Kidney glomerular epithelial cell (primary cell): ENCODE results near the gene NFKBIL1.
"Not testable (repeated sequence)": the region's sequence is repeated elsewhere in the genome, so short reads cannot be mapped to it uniquely, and the experiment has no call there.

Source experiments
- DNase-seq: peaks from one replicate; lab custom pipeline; 2025; lab: John Stamatoyannopoulos, UW

Gene NFKBIL1, protein sequence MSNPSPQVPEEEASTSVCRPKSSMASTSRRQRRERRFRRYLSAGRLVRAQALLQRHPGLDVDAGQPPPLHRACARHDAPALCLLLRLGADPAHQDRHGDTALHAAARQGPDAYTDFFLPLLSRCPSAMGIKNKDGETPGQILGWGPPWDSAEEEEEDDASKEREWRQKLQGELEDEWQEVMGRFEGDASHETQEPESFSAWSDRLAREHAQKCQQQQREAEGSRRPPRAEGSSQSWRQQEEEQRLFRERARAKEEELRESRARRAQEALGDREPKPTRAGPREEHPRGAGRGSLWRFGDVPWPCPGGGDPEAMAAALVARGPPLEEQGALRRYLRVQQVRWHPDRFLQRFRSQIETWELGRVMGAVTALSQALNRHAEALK

DNA sequence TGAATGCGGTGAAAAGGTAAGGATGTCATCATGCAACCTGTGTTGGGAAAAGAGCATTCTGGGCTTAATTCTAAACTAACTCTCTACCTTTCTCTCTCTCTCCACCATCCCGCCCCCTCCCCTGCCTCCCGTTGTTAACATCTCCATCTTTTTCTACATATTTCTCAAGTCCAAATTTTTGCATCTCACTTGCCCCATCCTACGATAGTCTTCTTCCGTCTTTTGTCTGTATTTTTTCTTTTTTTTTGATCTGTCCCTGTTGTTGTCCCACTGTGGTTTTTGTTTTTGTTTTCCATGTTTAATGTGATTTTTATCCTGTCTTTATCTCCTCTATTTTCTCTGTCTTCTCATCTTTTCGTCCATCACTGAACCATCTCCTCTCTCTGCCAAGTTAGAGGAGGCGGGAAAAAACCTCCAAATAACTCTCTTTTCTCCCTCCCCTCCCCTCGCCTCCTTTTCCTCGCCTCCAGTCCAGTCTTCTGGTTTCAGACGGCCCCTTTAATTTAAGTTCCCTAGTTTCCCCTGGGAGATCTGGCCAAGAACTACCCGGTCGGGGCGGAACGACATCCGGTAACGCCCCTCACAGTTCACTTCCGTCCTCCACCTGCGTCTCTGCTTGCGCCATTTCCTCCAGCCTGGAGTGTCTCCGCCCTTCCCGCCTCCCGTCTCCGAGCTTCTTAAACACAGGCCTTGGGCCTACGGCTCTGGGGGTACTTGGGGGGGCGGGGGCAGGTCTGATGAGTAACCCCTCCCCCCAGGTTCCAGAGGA, at the start of gene NFKBIL1:
Gene NFKBIL1 (plus strand): TSS at position 651 of the 769 bp plus-strand sequence. CDS start 87 bp downstream, at position 738.
- DNase-seq: peak; percentile 94

DNA sequence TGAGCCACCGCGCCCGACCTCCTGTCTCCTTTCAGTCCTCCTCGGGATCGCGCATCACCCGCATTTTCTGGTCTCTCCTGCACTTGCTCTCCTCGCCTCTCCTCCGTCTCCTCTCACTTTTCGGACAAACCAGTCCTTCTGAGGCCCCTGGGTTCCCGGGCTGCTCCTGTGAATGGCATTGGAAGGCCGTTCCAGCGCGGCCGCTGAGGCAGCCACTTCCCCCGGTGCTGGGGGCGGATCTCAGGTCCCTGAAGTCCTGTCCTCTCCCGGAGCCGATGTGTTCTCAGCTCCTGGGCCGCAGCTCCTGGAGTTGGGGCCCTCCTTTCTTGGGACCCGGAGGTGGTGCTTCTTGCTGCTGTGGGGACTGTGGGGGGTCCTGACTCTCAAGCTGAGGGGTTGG, 48.7 kb upstream of the NFKBIL1 start:
- no peak for DNase-seq

DNA sequence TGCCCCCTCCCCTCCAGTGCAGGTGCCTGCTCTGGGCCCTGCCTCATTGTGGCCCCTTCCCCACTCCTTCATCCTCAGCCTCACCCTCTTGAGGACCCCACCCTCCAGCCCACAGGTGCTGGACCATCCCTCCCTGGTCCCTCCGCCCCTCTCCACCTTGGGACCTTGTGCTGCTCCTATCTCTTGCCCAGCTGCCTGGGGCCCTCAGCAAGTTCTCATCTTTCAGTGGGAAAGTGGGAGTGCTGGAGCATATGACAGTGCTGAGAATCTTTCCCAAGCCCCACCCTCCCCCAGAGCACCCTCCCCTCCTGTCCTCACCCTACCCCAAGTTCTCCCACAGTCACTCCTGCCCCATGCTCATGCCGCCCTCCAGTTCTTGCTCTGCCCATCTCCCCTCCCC, 47.8 kb upstream of the NFKBIL1 start:
- not testable (repeated sequence) for DNase-seq

DNA sequence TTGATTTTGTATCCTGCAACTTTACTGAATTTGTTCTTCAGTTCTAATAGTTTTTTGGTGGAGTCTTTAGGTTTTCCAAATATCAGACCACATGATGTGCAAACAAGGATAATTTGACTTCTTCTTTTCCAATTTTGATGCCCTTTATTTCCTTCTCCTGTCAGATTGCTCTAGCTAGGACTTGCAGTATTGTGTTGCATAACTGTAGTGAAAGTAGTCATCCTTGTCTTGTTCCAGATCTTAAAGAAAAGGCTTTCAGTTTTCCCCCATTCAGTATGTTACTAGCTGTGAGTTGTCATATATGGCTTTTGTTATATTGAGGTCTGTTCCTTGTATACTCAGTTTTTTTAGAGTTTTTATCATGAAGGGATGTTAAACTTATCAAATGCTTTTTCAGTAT, 44.8 kb upstream of the NFKBIL1 start:
- DNase-seq: no peak

DNA sequence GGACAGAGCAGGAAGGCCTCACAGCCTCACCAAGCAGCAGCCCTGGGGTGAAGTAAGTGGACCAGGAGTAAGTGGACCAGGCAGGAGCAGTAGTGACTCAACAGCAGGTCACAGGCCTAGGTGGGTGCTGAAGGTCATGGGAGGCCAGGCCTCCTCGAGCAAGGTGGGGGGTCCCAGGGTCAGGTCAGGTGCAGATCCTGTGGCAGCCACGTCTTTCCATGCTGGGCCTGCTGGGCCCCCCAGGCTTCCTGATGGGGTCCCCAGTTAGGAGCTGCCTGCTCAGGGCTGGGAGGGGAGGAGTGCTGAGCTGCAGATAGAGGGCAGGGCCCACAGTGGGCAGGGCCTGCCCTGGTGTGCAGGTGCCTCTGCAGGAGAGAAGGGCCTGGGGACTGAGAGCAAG, 38.4 kb upstream of the NFKBIL1 start:
- DNase-seq: not testable (repeated sequence)

DNA sequence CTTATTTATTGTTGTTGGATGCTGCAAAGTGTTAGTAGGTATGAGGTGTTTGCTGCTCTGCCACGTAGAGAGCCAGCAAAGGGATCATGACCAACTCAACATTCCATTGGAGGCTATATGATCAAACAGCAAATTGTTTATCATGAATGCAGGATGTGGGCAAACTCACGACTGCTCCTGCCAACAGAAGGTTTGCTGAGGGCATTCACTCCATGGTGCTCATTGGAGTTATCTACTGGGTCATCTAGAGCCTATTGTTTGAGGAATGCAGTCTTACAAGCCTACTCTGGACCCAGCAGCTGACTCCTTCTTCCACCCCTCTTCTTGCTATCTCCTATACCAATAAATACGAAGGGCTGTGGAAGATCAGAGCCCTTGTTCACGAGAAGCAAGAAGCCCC, 37.4 kb upstream of the NFKBIL1 start:
- no peak for DNase-seq

DNA sequence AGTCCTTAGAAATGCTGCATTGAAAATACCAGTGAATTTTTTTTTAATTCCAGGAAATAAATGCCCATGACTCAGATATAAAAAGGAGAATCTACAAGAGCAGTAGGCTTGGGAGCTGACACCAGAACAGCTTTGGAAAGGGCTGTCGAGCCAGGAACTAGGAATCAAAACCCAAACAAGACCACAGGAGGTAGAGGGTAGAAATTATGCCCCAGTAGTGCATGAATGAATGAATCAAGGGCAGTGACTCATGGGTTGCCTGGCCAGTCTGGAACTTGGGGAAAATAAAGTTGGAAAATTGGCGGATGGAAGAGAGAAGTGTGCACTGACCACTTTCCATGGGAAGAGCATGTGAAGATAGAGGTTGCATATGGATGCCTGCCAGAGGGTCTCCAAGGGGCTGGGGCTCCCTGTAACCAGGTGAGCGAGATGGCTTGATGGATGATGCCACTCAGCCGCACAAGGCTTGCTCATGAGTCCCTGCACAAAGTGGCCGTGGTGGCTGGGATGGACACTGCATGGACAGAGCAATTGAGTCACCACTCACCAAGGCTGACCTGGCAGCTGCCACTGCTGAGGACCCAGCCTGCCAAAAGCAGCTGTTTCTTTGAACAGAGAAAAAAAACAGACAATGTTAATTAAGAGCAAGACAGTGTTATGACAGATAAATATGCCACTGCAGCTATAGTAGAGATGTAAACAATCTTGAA, 33.8 kb upstream of the NFKBIL1 start:
- DNase-seq: no peak

DNA sequence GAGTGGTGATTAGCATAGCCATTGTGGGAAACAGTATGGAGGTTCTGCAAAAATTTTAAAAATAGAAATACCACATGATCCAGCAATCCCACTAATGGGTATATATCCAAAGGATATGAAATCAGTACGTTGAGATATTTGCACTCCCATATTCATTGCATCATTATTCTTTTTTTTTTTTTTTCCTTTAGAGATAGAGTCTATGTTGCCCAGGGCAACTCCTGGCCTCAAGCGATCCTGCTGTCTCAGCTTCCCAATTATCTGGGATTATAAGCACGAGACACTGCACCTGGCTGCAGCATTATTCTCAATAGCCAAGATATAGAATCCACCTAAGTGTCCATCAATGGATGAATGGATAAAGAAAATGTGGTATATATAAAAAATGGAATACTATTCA, 25.6 kb upstream of the NFKBIL1 start:
- DNase-seq: no peak

DNA sequence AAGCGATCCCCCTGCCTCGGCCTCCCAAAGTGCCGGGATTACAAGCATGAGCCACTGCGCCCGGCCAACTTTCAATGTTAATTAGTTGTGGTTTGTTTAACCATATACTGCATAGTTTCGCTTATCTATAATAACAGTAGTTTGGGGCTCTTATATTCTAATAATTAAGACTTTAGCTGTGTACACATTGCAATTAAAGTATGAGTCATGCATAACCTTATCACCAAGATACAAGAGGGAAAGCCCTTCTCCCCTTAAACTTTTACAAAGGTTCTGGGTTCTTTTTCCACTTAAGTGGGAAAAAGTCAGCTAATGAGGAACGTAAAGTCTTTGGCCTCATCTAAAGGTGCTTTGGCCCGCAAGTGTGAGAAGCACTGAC, 21.9 kb upstream of the NFKBIL1 start:
- DNase-seq: no peak

DNA sequence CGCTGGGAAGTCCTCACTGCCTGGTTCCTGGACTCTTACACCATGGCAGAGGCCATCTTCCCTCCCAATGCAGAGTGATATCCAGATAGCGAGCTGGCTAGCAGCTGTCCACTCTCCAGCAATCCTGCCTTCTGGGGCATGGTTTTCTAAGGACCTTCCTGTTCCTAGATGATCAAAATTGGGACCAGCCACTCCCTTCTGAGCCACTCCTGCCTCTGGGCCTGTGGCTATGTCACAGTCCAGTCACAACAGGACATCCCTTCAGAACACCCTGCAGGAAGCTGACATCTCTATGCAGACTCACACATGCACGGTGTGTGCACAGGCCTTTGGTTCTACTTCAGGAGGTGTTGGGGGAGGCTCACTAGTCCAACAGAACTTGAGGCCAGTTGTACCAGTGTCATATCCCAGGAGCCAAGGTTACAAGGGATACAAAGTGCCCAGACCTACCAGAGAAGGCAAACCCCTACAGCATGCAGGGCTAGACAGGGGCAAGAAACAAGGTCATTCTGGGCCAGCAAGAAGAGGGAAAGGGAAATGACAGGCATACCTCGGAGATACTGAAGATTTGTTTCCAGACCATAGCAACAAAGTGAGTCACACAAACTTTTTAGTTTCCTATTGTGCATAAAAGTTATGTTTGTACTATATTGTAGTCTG, 21.3 kb upstream of the NFKBIL1 start:
- peak; percentile 29 for DNase-seq

DNA sequence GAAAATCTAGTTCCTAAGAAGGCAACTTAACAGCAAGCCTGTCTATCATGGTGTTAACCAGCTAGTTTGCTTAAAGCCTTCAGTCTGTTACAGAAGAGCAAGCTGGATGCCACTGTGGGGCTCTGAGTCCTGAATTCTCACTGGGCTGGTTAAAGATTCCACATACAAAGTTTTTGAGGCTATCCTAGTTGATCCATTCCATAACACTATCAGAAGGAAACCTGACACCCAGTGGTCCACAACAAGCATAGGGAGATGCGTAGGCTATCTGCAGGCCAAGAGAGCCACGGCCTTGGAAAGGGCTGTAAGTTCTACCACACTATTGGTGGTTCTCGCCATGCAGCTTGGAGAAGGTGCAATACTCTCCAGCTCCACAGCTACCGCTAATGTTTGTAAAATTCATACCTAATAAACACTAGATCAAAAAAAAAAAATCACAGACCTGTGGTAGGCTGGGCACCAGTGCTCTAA, 19.1 kb upstream of the NFKBIL1 start:
- no peak for DNase-seq

DNA sequence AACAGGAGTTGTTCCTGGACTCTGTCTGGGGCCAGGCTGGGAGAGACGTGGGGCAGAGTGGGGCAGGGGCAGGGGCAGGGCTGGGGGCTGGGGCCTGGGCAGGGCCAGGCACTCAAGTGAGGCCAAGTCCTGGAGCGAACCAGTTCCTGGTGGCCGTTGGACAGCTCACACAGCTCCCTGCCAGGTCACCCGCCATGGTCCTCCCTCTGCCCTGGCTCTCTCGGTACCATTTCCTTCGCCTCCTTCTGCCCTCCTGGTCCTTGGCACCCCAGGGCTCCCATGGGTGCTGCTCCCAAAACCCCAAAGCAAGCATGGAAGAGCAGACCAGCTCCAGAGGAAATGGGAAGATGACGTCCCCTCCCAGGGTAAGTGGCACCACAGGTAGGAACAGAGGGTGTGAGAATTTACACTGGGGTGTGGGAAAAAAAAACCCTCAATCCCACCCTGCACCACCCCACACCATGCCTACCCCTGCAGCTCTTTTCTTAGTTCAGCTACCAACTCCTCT, 18.5 kb upstream of the NFKBIL1 start, which contains the start of gene MCCD1:
Gene MCCD1 (plus strand): TSS at position 142 of the 508 bp plus-strand sequence. CDS start 53 bp downstream, at position 195.
- no peak for DNase-seq

DNA sequence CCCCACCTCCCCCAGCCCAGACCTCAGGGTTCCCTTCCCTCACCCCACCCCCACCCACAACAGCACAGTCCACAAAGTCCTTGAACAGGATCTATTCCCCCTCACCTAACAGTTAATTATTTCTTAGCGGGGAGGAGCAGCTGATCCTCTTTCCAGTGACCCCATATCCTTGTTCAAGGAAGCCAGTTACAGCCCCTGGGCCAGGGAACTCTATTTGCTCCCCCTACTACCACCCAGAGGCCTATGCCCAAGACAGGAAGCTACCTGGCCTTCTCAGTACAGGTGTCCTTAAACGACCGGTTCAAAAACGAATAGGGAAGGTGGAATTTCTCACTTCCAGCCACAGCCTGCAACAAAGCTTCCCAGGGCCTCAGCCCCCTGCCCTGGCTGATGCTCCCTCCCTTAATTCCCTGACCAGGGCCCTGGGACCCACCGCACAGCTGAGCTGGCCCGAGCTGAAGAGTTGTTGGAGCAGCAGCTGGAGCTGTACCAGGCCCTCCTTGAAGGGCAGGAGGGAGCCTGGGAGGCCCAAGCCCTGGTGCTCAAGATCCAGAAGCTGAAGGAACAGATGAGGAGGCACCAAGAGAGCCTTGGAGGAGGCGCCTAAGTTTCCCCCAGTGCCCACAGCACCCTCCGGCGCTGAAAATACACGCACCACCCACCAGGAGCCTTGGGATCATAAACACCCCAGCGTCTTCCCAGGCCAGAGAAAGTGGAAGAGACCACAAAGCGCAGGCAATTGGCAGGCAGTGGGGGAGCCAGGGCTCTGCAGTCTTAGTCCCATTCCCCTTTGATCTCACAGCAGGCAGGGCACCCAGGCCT, 17.9 kb upstream of the NFKBIL1 start:
- no peak for DNase-seq

DNA sequence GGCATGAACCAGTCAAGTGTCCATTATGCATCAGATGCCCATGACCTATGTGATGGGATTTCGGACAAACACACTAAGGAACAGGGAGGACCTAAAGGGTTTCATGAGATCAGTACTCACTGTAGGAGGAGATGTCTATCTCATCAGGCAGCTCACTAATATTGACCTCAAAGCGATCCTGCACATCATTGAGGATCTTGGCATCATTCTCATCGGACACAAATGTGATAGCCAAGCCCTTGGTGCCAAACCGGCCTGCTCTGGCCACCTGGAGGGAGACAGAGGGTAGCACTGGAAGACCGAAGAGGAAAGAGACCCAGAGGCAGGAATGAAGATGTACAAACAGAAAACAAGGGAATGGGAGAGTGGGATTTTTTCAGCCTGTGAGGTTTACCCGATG, 16.7 kb upstream of the NFKBIL1 start:
- DNase-seq: no peak

DNA sequence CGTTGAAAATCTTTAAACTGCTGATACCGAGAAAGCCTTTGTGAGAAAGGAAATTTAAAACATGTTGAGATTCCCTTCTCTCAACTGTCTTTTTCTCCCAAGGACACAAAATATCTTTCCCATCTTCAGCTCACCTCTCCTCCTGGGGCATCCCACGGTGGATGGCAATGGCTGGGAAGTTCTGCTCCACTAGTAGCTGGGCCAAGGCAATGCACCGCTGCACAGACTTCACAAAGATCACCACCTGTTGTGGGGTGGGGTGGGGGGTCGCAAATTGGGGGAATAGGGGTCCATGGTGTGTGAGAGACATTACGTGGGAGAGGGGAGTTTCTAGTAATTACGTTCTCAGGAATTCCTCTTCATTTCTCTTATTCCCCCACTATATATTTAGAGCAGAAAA, 16.2 kb upstream of the NFKBIL1 start:
- no peak for DNase-seq

DNA sequence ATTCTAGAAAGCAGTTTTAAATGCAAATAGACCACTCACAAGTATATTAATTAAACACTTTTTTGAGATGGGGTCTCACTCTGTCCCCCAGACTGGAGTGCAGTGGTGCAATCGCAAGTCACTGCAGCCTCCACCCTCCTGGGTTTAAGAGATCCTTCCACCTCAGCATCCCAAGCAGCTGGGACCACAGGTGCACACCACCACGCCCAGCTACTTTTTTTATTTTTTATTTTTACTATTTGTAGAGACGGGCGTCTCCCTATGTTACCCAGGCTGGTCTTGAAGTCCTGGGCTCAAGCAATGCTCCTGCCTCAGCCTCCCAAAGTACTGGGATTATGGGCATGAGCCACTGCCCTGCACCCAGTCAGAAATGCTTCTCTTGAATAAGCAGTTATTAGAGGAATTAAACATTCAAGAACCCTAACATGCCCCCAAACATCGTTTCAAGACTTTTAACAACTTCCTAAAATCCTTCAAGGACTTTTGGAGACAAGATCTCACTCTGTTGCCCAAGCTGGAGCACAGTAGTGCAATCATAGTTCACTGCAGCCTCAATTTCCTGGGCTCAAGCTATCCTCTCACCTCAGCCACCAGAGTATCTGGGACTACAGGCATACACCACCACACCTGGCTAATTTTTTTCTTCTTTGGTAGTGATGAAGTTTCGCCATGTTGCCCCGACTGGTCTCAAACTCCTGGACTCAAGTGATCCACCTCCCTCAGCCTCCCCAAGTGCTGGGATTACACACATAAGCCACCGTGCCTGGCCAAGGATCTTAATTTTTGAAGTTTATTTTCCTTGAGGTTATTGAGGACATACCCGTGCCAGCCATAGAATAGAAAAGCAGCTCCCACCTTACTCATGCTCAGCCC, 15.4 kb upstream of the NFKBIL1 start:
- DNase-seq: no peak

DNA sequence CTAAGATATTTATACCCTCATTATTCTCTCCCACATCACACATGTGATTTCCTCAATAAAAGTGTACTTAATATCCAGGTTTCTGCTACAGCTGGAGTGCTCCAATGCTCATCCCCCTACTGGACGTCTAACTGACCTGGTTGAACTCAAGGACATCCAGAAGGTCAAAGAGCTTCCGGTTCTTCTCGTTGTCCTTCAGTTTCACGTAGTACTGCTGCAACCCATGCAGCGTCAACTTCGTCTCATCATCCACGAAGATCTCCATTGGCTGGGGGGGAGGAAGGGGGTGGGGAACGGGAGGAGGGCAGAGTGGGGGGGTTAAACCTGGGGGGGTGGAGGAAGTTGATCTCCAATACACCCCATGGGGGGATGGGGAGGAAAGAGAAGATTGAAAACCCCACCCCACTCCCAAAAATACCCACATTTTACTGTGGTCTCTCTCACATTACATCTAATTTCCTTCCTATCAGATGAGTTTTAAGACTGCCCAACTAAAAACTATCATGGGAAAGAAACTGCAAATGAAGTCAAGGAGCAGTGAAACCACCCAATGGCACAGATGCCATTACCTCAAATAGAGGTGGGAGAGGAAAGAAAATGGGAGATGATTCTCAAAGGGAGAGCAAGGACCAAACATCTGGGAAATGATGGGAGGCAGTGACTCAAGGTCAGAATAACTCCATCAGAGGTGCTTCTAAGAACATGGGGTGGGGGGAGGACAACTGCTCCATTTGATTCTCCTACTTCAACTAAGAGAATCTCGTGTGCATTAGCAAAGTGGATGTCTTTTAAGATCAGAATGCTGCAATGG, 14.6 kb upstream of the NFKBIL1 start:
- DNase-seq: no peak

DNA sequence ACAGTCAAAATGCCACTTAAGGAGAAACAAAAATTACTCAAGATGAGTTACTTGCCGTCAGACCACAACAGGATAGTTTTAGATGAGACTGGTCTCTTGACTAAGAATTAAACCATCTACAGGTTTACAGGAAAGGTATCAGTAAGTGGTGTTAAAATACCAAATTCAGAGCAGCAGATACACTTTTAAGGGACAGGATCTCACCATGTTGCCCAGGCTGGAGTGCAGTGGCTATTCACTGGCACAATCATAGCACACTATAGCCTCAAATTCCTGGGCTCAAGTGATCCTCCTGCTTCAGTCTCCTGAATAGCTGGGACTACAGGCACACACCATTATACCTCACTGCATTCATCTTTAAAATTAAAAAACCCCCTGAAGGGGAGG, 14.0 kb upstream of the NFKBIL1 start:
- DNase-seq: no peak

DNA sequence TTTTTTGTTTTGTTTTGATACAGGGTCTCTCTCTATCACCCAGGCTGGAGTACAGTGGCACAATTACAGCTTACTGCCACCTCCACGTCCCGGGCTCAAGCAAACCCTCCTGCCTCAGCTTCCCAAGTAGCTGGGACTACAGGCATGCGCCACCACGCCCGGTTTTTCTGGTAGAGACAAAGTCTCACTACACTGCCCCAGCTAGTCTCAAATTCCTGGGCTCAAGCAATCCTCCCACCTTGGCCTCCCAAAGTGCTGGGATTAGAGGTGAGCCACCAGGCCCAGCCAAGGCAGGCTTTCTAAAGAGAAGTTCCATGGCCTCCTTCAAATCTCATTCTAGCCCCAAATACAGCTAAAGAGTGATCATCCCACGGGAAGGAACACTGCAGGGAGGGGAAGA, 13.4 kb upstream of the NFKBIL1 start:
- DNase-seq: no peak
